H1 (cell line): Measurements from ENCODE around the gene CST9L.

ENCODE experiments used
- CREB1 ChIP-seq: IDR thresholded peaks from 2 replicates; pipeline ENCODE4 v1.6.1; 2012; ENCODE audit warnings: inconsistent platforms
- CTCF ChIP-seq, 3 experiments: IDR thresholded peaks; 1 replicate in 2 of 3; 2 replicates in 1 of 3; pipeline versions ENCODE4 v1.5.1 to v1.6.1; 2011; ENCODE audit warnings: low read length in 3 of 3, mild to moderate bottlenecking in 3 of 3, inconsistent platforms in 2 of 3, low read depth in 1 of 3, moderate library complexity in 1 of 3; ENCODE audit not compliant: insufficient read depth in 1 of 3; ENCODE audit errors: control extremely low read depth in 1 of 3
- JUN ChIP-seq: IDR thresholded peaks from 2 replicates; pipeline ENCODE4 v1.6.1; 2011; ENCODE audit warnings: low read depth, mild to moderate bottlenecking, improper control_type of control experiment, low read length
- KDM1A ChIP-seq: fragments of 200-600, 300-600 bp; sonication (generic); IDR thresholded peaks from 2 replicates; pipeline ENCODE4 v1.7.1; 2016; ENCODE audit warnings: mild to moderate bottlenecking, low read length, borderline replicate concordance
- SP2 ChIP-seq: IDR thresholded peaks from 2 replicates; pipeline ENCODE4 v1.6.1; 2012; ENCODE audit warnings: mild to moderate bottlenecking, low read length, inconsistent platforms
- SRF ChIP-seq: IDR thresholded peaks from 2 replicates; pipeline ENCODE4 v1.6.1; 2011; ENCODE audit warnings: mild to moderate bottlenecking, low read depth, low read length, moderate library complexity
- USF2 ChIP-seq: IDR thresholded peaks from 2 replicates; pipeline ENCODE4 v1.6.1; 2011; ENCODE audit warnings: low read length, improper control_type of control experiment

DNA sequence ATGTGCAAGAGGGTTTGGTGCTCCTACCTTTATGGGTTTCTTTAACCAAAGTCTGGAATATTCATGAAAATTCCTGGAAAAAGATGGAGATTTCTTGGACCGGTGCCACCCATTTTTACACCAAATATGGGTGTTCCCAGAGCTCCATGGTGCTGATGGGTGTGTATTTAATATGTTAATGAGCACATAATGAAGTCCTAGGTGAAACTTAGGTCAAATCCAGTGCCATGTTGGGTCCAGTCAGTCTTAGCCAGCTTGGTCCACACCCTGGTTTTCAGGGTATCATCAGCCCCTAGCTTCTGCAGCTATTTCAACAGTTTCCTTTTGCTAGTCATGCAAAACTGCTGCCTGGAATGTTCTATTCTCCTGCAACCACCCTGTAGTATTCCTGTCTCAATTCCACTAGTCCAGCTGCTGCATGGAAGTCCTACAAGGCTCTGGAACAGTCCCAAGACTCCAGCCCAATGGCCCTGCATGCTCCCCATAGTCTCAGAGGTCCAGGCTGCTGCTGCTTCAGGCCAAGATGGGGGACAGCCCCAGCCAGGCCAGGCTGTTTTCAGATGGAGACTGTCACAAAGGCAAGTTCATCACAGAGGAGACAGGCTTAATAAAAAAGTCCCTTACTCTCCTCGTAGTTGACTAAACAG, 31.8 kb downstream of the CST9L start:
- TF ChIP-seq KDM1A (no peak), SRF (no peak), CTCF (IDR thresholded peaks at IDR 0.05; ENCODE audit: control extremely low read depth in 1 of 3, insufficient read depth in 1 of 3, low read depth in 1 of 3, low read length in 3 of 3) (no peak), SP2 (no peak), CREB1 (no peak), USF2 (no peak), JUN (no peak)
